Peyer's patch (tissue), 4 donors: ENCODE data around the gene NEK3. TPM values are rescaled to one million over a fixed set of nuclear protein-coding genes. Genes with fewer than 3 reads are reported as not detected.

Experiments used
- DNase-seq, 3 donors: peaks; one replicate each; pipeline ENCODE4 v3.0.0-alpha.2; 2017 to 2019
- H3K27ac ChIP-seq, 4 donors: fragments of 200-600 bp; sonication (generic); one replicate each; pipeline ENCODE4 v1.5.1; 2016 to 2019
- H3K27me3 ChIP-seq, 2 donors: fragments of 200-600 bp; sonication (generic); one replicate each; pipeline ENCODE4 v1.5.1; 2019
- H3K36me3 ChIP-seq, 3 donors: fragments of 200-600 bp; sonication (generic); one replicate each; pipeline ENCODE4 v1.5.1; 2016 to 2019
- H3K4me1 ChIP-seq, 4 donors: fragments of 200-600 bp; sonication (generic); one replicate each; pipeline ENCODE4 v1.5.1; 2016 to 2019
- H3K4me3 ChIP-seq, 4 donors: fragments of 200-600 bp; sonication (generic); 1 replicate in 3 of 4; 2 replicates in 1 of 4; pipeline ENCODE4 v1.5.1; 2016 to 2019; ENCODE audit warnings: mild to moderate bottlenecking in 1 of 4
- H3K9me3 ChIP-seq, 4 donors: fragments of 200-600 bp; sonication (generic); one replicate each; pipeline ENCODE4 v1.5.1; 2016 to 2019; ENCODE audit warnings: mild to moderate bottlenecking in 1 of 4
- CTCF ChIP-seq, 6 experiments: fragments of 450-650 bp in 4 of 6; fragments of 200-600 bp in 2 of 6; sonication (generic) in 1 of 6; IDR thresholded peaks; one replicate each; pipeline ENCODE4 v1.5.1; 2017 to 2019; ENCODE audit warnings: antibody characterized with exemption in 6 of 6, mild to moderate bottlenecking in 3 of 6, moderate library complexity in 1 of 6
- POLR2A ChIP-seq, 2 donors: fragments of 450-650 bp; IDR thresholded peaks; one replicate each; pipeline ENCODE4 v1.5.1; 2017; ENCODE audit warnings: antibody characterized with exemption in 2 of 2, mild to moderate bottlenecking in 2 of 2, moderate library complexity in 2 of 2
- total RNA-seq, 4 donors: library from RNA; depleted of rRNA; stranded (reverse); fragments of >200 nt; gene quantifications; one replicate each; pipeline ENCODE4 v1.1.0, GENCODE V29; 2016

The NEK3 gene
- total RNA-seq, 4 donors from 2014 or later, result 26.6 to 78.2 (median 36.2) TPM

GRCh38 chr13:52160053-52160452, 656 bp upstream of the NEK3 start:
- Histone ChIP-seq H3K27ac (peak overlapping the region in 3 of 4 donors; percentile 76 to 93 (median 87)), H3K4me1 (peaks cover 0 to 60% (median 4%) of the 10 kb centered on the region in 4 donors), H3K4me3 (peak overlapping the region in 2 of 4 donors; percentile 83 to 93)

GRCh38 chr13:52158629-52159158, 703 bp downstream of the NEK3 start:
- H3K36me3 ChIP-seq, result no peaks in the 10 kb centered on the region
- H3K9me3 ChIP-seq, result no peaks in the 10 kb centered on the region
- TF ChIP-seq CTCF (IDR thresholded peaks at IDR 0.05) (no peak), POLR2A (IDR thresholded peaks at IDR 0.05) (no peak)
- H3K4me1 ChIP-seq, result peaks cover 0 to 63% (median 4%) of the 10 kb centered on the region in 4 donors
- no peaks in the 10 kb centered on the region for H3K27me3 ChIP-seq
- DNase-seq, result peak in 2 of 3 donors; percentile 27 to 50
- H3K27ac ChIP-seq, result peak overlapping the region; percentile 76 to 93 (median 82)
- H3K4me3 ChIP-seq, result peak overlapping the region; percentile 62 to 93 (median 84)

More at GRCh38 chr13:52160053-52160452, 656 bp upstream of the NEK3 start:
- DNase-seq, result no peak
- TF ChIP-seq CTCF (IDR thresholded peaks at IDR 0.05) (no peak), POLR2A (IDR thresholded peaks at IDR 0.05) (no peak)
- Histone ChIP-seq H3K27me3 (no peaks in the 10 kb centered on the region), H3K9me3 (no peaks in the 10 kb centered on the region), H3K36me3 (no peaks in the 10 kb centered on the region)

GRCh38 chr13:52156724-52157261, 2.6 kb downstream of the NEK3 start:
- Histone ChIP-seq H3K27ac (peak overlapping the region in 1 of 4 donors; percentile 52), H3K27me3 (no peaks in the 10 kb centered on the region), H3K36me3 (peaks cover 0 to 2% (median 0%) of the 10 kb centered on the region in 3 donors), H3K9me3 (no peaks in the 10 kb centered on the region), H3K4me3 (no peak overlapping the region), H3K4me1 (peaks cover 0 to 49% (median 2%) of the 10 kb centered on the region in 4 donors)
- TF ChIP-seq CTCF (IDR thresholded peaks at IDR 0.05), result no peak
- TF ChIP-seq POLR2A (IDR thresholded peaks at IDR 0.05), result no peak
- DNase-seq, result no peak

GRCh38 chr13:52155177-52155576, 4.2 kb downstream of the NEK3 start:
- no peaks in the 10 kb centered on the region for H3K9me3 ChIP-seq
- no peak for DNase-seq
- TF ChIP-seq CTCF (IDR thresholded peaks at IDR 0.05) (no peak), POLR2A (IDR thresholded peaks at IDR 0.05) (no peak)
- no peaks in the 10 kb centered on the region for H3K27me3 ChIP-seq
- peaks cover 0 to 34% (median 2%) of the 10 kb centered on the region in 4 donors for H3K4me1 ChIP-seq
- H3K36me3 ChIP-seq, result peaks cover 0 to 17% (median 0%) of the 10 kb centered on the region in 3 donors
- H3K4me3 ChIP-seq, result no peak overlapping the region
- H3K27ac ChIP-seq, result peak overlapping the region in 1 of 4 donors; percentile 23

- Histone ChIP-seq H3K4me1 (no peaks in the 10 kb centered on the region), H3K27me3 (no peaks in the 10 kb centered on the region), H3K4me3 (no peak overlapping the region), H3K36me3 (peaks cover 0 to 85% (median 0%) of the 10 kb centered on the region in 3 donors), H3K9me3 (no peaks in the 10 kb centered on the region), H3K27ac (no peak overlapping the region)
- no peak for TF ChIP-seq CTCF (IDR thresholded peaks at IDR 0.05)
- no peak for TF ChIP-seq POLR2A (IDR thresholded peaks at IDR 0.05)
- no peak for DNase-seq
Measured at GRCh38 chr13:52147225-52147624, 12.2 kb downstream of the NEK3 start.
